ENCODE data around the gene BCL2L11. TPM values are rescaled to one million over a fixed set of nuclear protein-coding genes. Genes with fewer than 3 reads are reported as not detected.
A peak's percentile ranks its signal among the peaks of the same experiment; 100 is the strongest.

Gene BCL2L11
- total RNA-seq, 1 experiment from 2014 or later: 21.2 TPM

DNA sequence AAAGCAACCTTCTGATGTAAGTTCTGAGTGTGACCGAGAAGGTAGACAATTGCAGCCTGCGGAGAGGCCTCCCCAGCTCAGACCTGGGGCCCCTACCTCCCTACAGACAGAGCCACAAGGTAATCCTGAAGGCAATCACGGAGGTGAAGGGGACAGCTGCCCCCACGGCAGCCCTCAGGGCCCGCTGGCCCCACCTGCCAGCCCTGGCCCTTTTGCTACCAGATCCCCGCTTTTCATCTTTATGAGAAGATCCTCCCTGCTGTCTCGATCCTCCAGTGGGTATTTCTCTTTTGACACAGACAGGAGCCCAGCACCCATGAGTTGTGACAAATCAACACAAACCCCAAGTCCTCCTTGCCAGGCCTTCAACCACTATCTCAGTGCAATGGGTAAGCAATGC, 3.0 kb downstream of the BCL2L11 start:
- Histone ChIP-seq H2AFZ (ENCODE audit: low read length) (no peak overlapping the region), H4K20me1 (ENCODE audit: control insufficient read depth, insufficient read depth, insufficient read length) (no peaks in the 10 kb centered on the region)

More for the DNA sequence above, 3.0 kb downstream of the BCL2L11 start:
- Histone ChIP-seq H3K27me3 (ENCODE audit: insufficient read depth, low read length) (peaks cover 17% of the 10 kb centered on the region), H3K23ac (ENCODE audit: insufficient read length, low read depth, low read length) (no peak overlapping the region), H3K23me2 (ENCODE audit: insufficient read length, low read depth, low read length, poor library complexity, severe bottlenecking) (peaks cover 31% of the 10 kb centered on the region), H4K91ac (ENCODE audit: insufficient read length, low read depth, low read length) (no peak overlapping the region), H3K9me3 (ENCODE audit: control insufficient read depth, low read depth, low read length) (no peaks in the 10 kb centered on the region), H3K4me1 (ENCODE audit: insufficient read depth, low read length) (no peaks in the 10 kb centered on the region), H3K9ac (ENCODE audit: extremely low read depth, insufficient read length, low read length) (no peak overlapping the region), H2BK20ac (ENCODE audit: low read depth, low read length, poor library complexity, severe bottlenecking) (no peak overlapping the region), H2BK12ac (ENCODE audit: insufficient read length, low read depth, low read length) (no peak overlapping the region), H3K4ac (ENCODE audit: low read depth, low read length) (no peak overlapping the region), H3K4me2 (ENCODE audit: insufficient read depth, insufficient read length, low read length) (no peak overlapping the region), H2BK15ac (ENCODE audit: low read depth, low read length) (no peak overlapping the region), H4K5ac (ENCODE audit: insufficient read length, low read depth, low read length) (no peak overlapping the region), H2BK120ac (ENCODE audit: low read depth, low read length, poor library complexity, severe bottlenecking) (no peak overlapping the region), H3K18ac (ENCODE audit: insufficient read length, low read depth, low read length) (no peak overlapping the region), H3K79me1 (ENCODE audit: insufficient read depth, low read depth, low read length, poor library complexity, severe bottlenecking) (peaks cover 4% of the 10 kb centered on the region), H3K27ac (ENCODE audit: insufficient read length, low read depth, low read length) (no peak overlapping the region), H3T11ph (ENCODE audit: low read length) (no peak overlapping the region), H2AK5ac (ENCODE audit: insufficient read length, low read length) (no peak overlapping the region), H2BK5ac (ENCODE audit: insufficient read length, low read length) (no peak overlapping the region), H3K79me2 (ENCODE audit: insufficient read depth, low read length) (no peaks in the 10 kb centered on the region), H3K56ac (ENCODE audit: insufficient read length, low read depth, low read length) (no peak overlapping the region), H4K8ac (replicated peaks; ENCODE audit: insufficient read length, low read depth, low read length) (no peak overlapping the region), H3K14ac (ENCODE audit: insufficient read depth, low read length) (no peak overlapping the region)
- H3K9me3 Mint-ChIP-seq: no peaks in the 10 kb centered on the region; a peak in 3 of 5 replicates
- DNase-seq: no peak
- H3K27ac Mint-ChIP-seq: no peak overlapping the region
- peak overlapping the region; percentile 80 to 86; a peak in 4 of 5 replicates for H3K4me3 Mint-ChIP-seq
- WGBS (ENCODE audit: extremely low coverage, insufficient read length, low lambda C conversion rate): no CpG with 5 or more reads among the region's 7 CpGs
- TF ChIP-seq CTCF (conservative IDR thresholded peaks at IDR 0.05): no peak
- peaks cover 22 to 51% (median 49%) of the 10 kb centered on the region in 3 experiments for H3K36me3 Mint-ChIP-seq (ENCODE audit: insufficient read depth in 1 of 3, low read depth in 3 of 3)
- peaks cover 11 to 14% of the 10 kb centered on the region in 2 experiments for H3K4me1 Mint-ChIP-seq
- H3K27me3 Mint-ChIP-seq (ENCODE audit: low read depth): peaks cover 25% of the 10 kb centered on the region

All from H9 (cell line).